HEK293 (cell line): ENCODE data around the gene HADHA.

Source experiments
- CTCF ChIA-PET: fragments of 350-600 bp; formaldehyde crosslinking; extraction: SDS; loops from one replicate; lab custom pipeline; 2021; ENCODE audit warnings: antibody characterized with exemption; lab: Yijun Ruan, JAX
- POLR2A ChIA-PET: fragments of 300-600 bp; formaldehyde crosslinking; extraction: SDS; loops from one replicate; lab custom pipeline; 2020; ENCODE audit warnings: antibody characterized with exemption, inconsistent platforms; lab: Yijun Ruan, JAX
- H3K27ac ChIP-seq: fragments of 200-500 bp; sonication (Bioruptor generic); 2 replicates; pipeline ENCODE4 v1.5.1; 2014; ENCODE audit warnings: low read depth, low read length, control low read depth, inconsistent platforms; ENCODE audit errors: extremely low read depth
- H3K36me3 ChIP-seq, 2 experiments: fragments of 200-500 bp in 1 of 2; sonication (Bioruptor generic) in 1 of 2; 1 replicate in 1 of 2; 2 replicates in 1 of 2; pipeline ENCODE4 v1.5.1; 2014 to 2017; ENCODE audit warnings: inconsistent platforms in 2 of 2, low read length in 2 of 2; ENCODE audit not compliant: control insufficient read depth in 2 of 2, insufficient read depth in 1 of 2
- H3K4me1 ChIP-seq: fragments of 200-500 bp; sonication (Bioruptor generic); 2 replicates; pipeline ENCODE4 v1.5.1; 2014; ENCODE audit warnings: mild to moderate bottlenecking, low read length, inconsistent platforms; ENCODE audit not compliant: control insufficient read depth, insufficient read depth
- H3K4me3 ChIP-seq: 2 replicates; pipeline ENCODE4 v1.5.1; 2011; ENCODE audit warnings: low read depth, mild to moderate bottlenecking, control low read depth, low read length, moderate library complexity
- H3K9me3 ChIP-seq: fragments of 200-500 bp; sonication (Bioruptor generic); 2 replicates; pipeline ENCODE4 v1.5.1; 2014; ENCODE audit warnings: low read depth, low read length, inconsistent platforms; ENCODE audit not compliant: control insufficient read depth, insufficient read depth
- FEZF1 ChIP-seq: fragments of 450-650 bp; formaldehyde crosslinking; IDR thresholded peaks from 2 replicates; pipeline ENCODE4 v1.5.1; 2016; ENCODE audit warnings: missing biosample characterization, missing genetic modification characterization
- GFI1B ChIP-seq: fragments of 450-650 bp; formaldehyde crosslinking; IDR thresholded peaks from 2 replicates; pipeline ENCODE4 v1.5.1; 2016; ENCODE audit warnings: missing biosample characterization, missing genetic modification characterization
- INSM2 ChIP-seq: fragments of 450-650 bp; formaldehyde crosslinking; IDR thresholded peaks from 2 replicates; pipeline ENCODE4 v1.5.1; 2016; ENCODE audit warnings: missing biosample characterization, missing genetic modification characterization
- KLF16 ChIP-seq: fragments of 450-650 bp; formaldehyde crosslinking; IDR thresholded peaks from 2 replicates; pipeline ENCODE4 v1.5.1; 2017; ENCODE audit warnings: missing biosample characterization, missing genetic modification characterization
- MYNN ChIP-seq: fragments of 450-650 bp; formaldehyde crosslinking; IDR thresholded peaks from 2 replicates; pipeline ENCODE4 v1.5.1; 2016; ENCODE audit warnings: missing biosample characterization, missing genetic modification characterization, borderline replicate concordance
- MZF1 ChIP-seq: fragments of 450-650 bp; formaldehyde crosslinking; IDR thresholded peaks from 2 replicates; pipeline ENCODE4 v1.5.1; 2017; ENCODE audit warnings: missing biosample characterization, missing genetic modification characterization, borderline replicate concordance
- PRDM6 ChIP-seq: fragments of 450-650 bp; formaldehyde crosslinking; IDR thresholded peaks from 2 replicates; pipeline ENCODE4 v1.5.1; 2017; ENCODE audit warnings: missing biosample characterization, missing genetic modification characterization
- ZBTB17 ChIP-seq: fragments of 450-650 bp; formaldehyde crosslinking; IDR thresholded peaks from 2 replicates; pipeline ENCODE4 v1.5.1; 2016; ENCODE audit warnings: missing biosample characterization, missing genetic modification characterization
- ZBTB20 ChIP-seq: fragments of 450-650 bp; formaldehyde crosslinking; IDR thresholded peaks from 2 replicates; pipeline ENCODE4 v1.5.1; 2016; ENCODE audit warnings: missing biosample characterization, missing genetic modification characterization
- ZBTB44 ChIP-seq: fragments of 450-650 bp; IDR thresholded peaks from 2 replicates; pipeline ENCODE4 v1.5.1; 2018; ENCODE audit warnings: missing biosample characterization, mild to moderate bottlenecking, missing genetic modification characterization
- ZNF121 ChIP-seq: fragments of 450-650 bp; formaldehyde crosslinking; IDR thresholded peaks from 2 replicates; pipeline ENCODE4 v1.5.1; 2016; ENCODE audit warnings: missing biosample characterization, missing genetic modification characterization
- ZNF311 ChIP-seq: fragments of 450-650 bp; formaldehyde crosslinking; IDR thresholded peaks from 2 replicates; pipeline ENCODE4 v1.5.1; 2017; ENCODE audit warnings: missing biosample characterization, missing genetic modification characterization, borderline replicate concordance
- ZNF366 ChIP-seq: fragments of 450-650 bp; formaldehyde crosslinking; conservative IDR thresholded peaks from 2 replicates; pipeline ENCODE4 v1.5.1; 2016; ENCODE audit warnings: missing biosample characterization, missing genetic modification characterization
- ZNF398 ChIP-seq: fragments of 450-650 bp; formaldehyde crosslinking; IDR thresholded peaks from 2 replicates; pipeline ENCODE4 v1.5.1; 2017; ENCODE audit warnings: missing biosample characterization, missing genetic modification characterization
- ZNF600 ChIP-seq: fragments of 450-650 bp; formaldehyde crosslinking; IDR thresholded peaks from 2 replicates; pipeline ENCODE4 v1.5.1; 2016; ENCODE audit warnings: missing biosample characterization, missing genetic modification characterization
- ZNF654 ChIP-seq: fragments of 450-650 bp; formaldehyde crosslinking; IDR thresholded peaks from 2 replicates; pipeline ENCODE4 v1.5.1; 2016; ENCODE audit warnings: low read depth, missing biosample characterization, missing genetic modification characterization

The HADHA gene

GRCh38 chr2:26243470-26244308 is 743 bp downstream of the HADHA start:
- Histone ChIP-seq H3K4me1 (peaks cover 2% of the 10 kb centered on the region; the same call in 1 of the 2 replicates), H3K9me3 (no peaks in the 10 kb centered on the region), H3K36me3 (no peaks in the 10 kb centered on the region), H3K27ac (peak overlapping the region; percentile 97), H3K4me3 (peak overlapping the region; percentile 91)
- ChIA-PET POLR2A (interaction anchor here (0.6 to 3.6 kb wide), 10 partner anchors 10 to 277 kb away, joined by 3 to 20 read pairs (median 3); partner anchors contain the start of genes ADGRF3, RAB10 and SELENOI), CTCF (interaction anchor here (0.6 to 1.6 kb wide), 4 partner anchors 87 to 293 kb away, joined by 3 read pairs; no protein-coding TSS in a partner anchor)
- TF ChIP-seq KLF16 (tag by site-specific recombination) (peak; percentile 35; the same call in 1 of the 2 replicates), INSM2 (no peak), ZBTB20 (tag by site-specific recombination) (peak; percentile 55), ZNF366 (tag by site-specific recombination) (peak; percentile 29; the same call in 1 of the 2 replicates), MZF1 (tag by site-specific recombination) (peak; percentile 66; the same call in 1 of the 2 replicates), PRDM6 (peak; percentile 61; the same call in 1 of the 2 replicates), FEZF1 (no peak), ZNF121 (no peak), ZNF311 (tag by site-specific recombination) (no peak), ZNF398 (tag by site-specific recombination) (no peak), ZBTB44 (tag by site-specific recombination) (peak; percentile 74), ZNF654 (no peak), ZNF600 (tag by site-specific recombination) (peak; percentile 57), ZBTB17 (tag by site-specific recombination) (peak; percentile 84)

GRCh38 chr2:26241928-26242436 is 2.5 kb downstream of the HADHA start:
- no peak overlapping the region for H3K4me3 ChIP-seq
- CTCF ChIA-PET, result interaction anchor here (0.6 kb wide), 1 partner anchor 88 kb away, joined by 3 read pairs; no protein-coding TSS in a partner anchor

More at GRCh38 chr2:26241928-26242436, 2.5 kb downstream of the HADHA start:
- TF ChIP-seq GFI1B (tag by site-specific recombination) (no peak), MYNN (tag by site-specific recombination) (peak; percentile 64)
- Histone ChIP-seq H3K36me3 (peaks cover 10 to 13% of the 10 kb centered on the region in 2 experiments; a peak in 2 of 3 replicates), H3K27ac (no peak overlapping the region), H3K4me1 (peaks cover 2% of the 10 kb centered on the region; the same call in 1 of the 2 replicates), H3K9me3 (no peaks in the 10 kb centered on the region)
- POLR2A ChIA-PET, result interaction anchor here (3.6 kb wide), 1 partner anchor 103 kb away, joined by 20 read pairs; the partner anchor contains the start of gene SELENOI
